H1 (cell line): Measurements from ENCODE around the gene RPL32. TPM values are rescaled to one million over a fixed set of nuclear protein-coding genes. Genes with fewer than 3 reads are reported as not detected.

Source experiments
- ATF2 ChIP-seq: IDR thresholded peaks from 2 replicates; pipeline ENCODE4 v1.6.1; 2012; ENCODE audit warnings: low read length, inconsistent platforms
- CREB1 ChIP-seq: IDR thresholded peaks from 2 replicates; pipeline ENCODE4 v1.6.1; 2012; ENCODE audit warnings: inconsistent platforms
- E2F6 ChIP-seq: IDR thresholded peaks from 2 replicates; pipeline ENCODE4 v1.6.1; 2012; ENCODE audit warnings: inconsistent platforms
- KDM4A ChIP-seq: IDR thresholded peaks from one replicate; pipeline ENCODE4 v1.7.1; 2012; ENCODE audit warnings: low read depth, mild to moderate bottlenecking, moderate library complexity, low read length, inconsistent platforms; ENCODE audit not compliant: severe bottlenecking
- MAX ChIP-seq: IDR thresholded peaks from 2 replicates; pipeline ENCODE4 v1.6.1; 2012; ENCODE audit warnings: inconsistent platforms
- NANOG ChIP-seq: IDR thresholded peaks from 2 replicates; pipeline ENCODE4 v1.6.1; 2011; ENCODE audit warnings: low read length, low read depth, mild to moderate bottlenecking, inconsistent platforms; ENCODE audit not compliant: insufficient read depth, poor library complexity, severe bottlenecking
- polyA plus RNA-seq, 7 experiments: library from polyadenylated mRNA; depleted of rRNA in 3 of 7; stranded (reverse) in 5 of 7; unstranded in 2 of 7; fragments of >200 nt in 5 of 7; fragments of 200-250 nt in 2 of 7; gene quantifications; 1 replicate in 5 of 7; 2 replicates in 1 of 7; 4 replicates in 1 of 7; pipeline versions ENCODE4 v1.2.1 to v1.2.3, GENCODE V29; 2011 to 2013; ENCODE audit warnings: missing spikeins in 2 of 7, mixed read lengths in 2 of 7
- total RNA-seq: library from RNA; stranded (reverse); fragmentation: NEBNext Ultra II Directional; extraction: Animal tissue kit (Norgen Biotek cat#: 25700); gene quantifications from 2 replicates; pipeline ENCODE4 v1.2.1, GENCODE V29; 2021

Gene RPL32
- total and polyA plus RNA-seq, 2 of the 8 experiments (the other 6 are each of a cell fraction or from before 2014, with no cell fraction given) = 1,443 to 2,043 TPM

- TF ChIP-seq NANOG (peak; percentile 18), CREB1 (0 out of 2 replicates have a peak, but pooled peaks have one; percentile 22), MAX (peak; percentile 34; the same call in 1 of the 2 replicates), KDM4A (peak; percentile 65), ATF2 (no peak), E2F6 (peak; percentile 29; the same call in 1 of the 2 replicates)
These were observed 34.8 kb upstream of the RPL32 start (continued) for GRCh38 chr3:12875857-12876836.
